ENCODE results near the gene XK. TPM values are rescaled to one million over a fixed set of nuclear protein-coding genes. Genes with fewer than 3 reads are reported as not detected.
"Not testable (repeated sequence)": the region's sequence is repeated elsewhere in the genome, so short reads cannot be mapped to it uniquely, and the experiment has no call there.

XK gene
- total RNA-seq, 4 donors from 2014 or later, result 36.3 to 54.3 (median 39.9) TPM

GRCh38 chrX:37763400-37763799 lies 77.8 kb downstream of the XK start:
- no peaks in the 10 kb centered on the region for H3K36me3 ChIP-seq
- in situ Hi-C loops (cut with MboI; ENCODE audit: low pct_ligation_motif_present in 1 of 4, low pct_unique_long_range_greater_than_20kb in 1 of 4, low sequenced_read_pairs in 3 of 4) (no loop called here), intact Hi-C loops (cut with DNase I; ENCODE audit: low total_unique reads) (loop anchor here (10.0 kb wide), 1 partner anchor 61 kb away; no protein-coding TSS in a partner anchor)
- no peaks in the 10 kb centered on the region for H3K9me3 ChIP-seq
- no peaks in the 10 kb centered on the region for H3K27me3 ChIP-seq
- no peaks in the 10 kb centered on the region for H3K4me1 ChIP-seq
- TF ChIP-seq POLR2AphosphoS5 (IDR thresholded peaks at IDR 0.05) (no peak), EP300 (IDR thresholded peaks at IDR 0.05; ENCODE audit: low read depth) (no peak), CTCF (IDR thresholded peaks at IDR 0.05) (no peak), POLR2A (IDR thresholded peaks at IDR 0.05) (no peak)
- no peak overlapping the region for H3K4me3 ChIP-seq
- no peak overlapping the region for H3K27ac ChIP-seq
- no peak for DNase-seq

GRCh38 chrX:37765507-37765906 lies 79.9 kb downstream of the XK start:
- TF ChIP-seq EP300 (IDR thresholded peaks at IDR 0.05; ENCODE audit: low read depth) (no peak), POLR2A (IDR thresholded peaks at IDR 0.05) (no peak), CTCF (IDR thresholded peaks at IDR 0.05) (no peak), POLR2AphosphoS5 (IDR thresholded peaks at IDR 0.05) (no peak)
- H3K4me1 ChIP-seq, result no peaks in the 10 kb centered on the region
- intact Hi-C loops (cut with DNase I; ENCODE audit: low total_unique reads), result loop anchor here (10.0 kb wide), 1 partner anchor 59 kb away; no protein-coding TSS in a partner anchor

GRCh38 chrX:37767430-37767829 lies 81.8 kb downstream of the XK start:
- H3K36me3 ChIP-seq, result no peaks in the 10 kb centered on the region
- no peak overlapping the region for H3K27ac ChIP-seq
- H3K4me1 ChIP-seq, result no peaks in the 10 kb centered on the region
- 31% methylated on average over 1 of the region's 1 CpG; no CpG with 5 or more reads in 1 of the 2 donors for WGBS, 2 donors (ENCODE audit: low coverage in 1 of 2)
- no peak overlapping the region for H3K4me3 ChIP-seq
- in situ Hi-C loops (cut with MboI; ENCODE audit: low pct_ligation_motif_present in 1 of 4, low pct_unique_long_range_greater_than_20kb in 1 of 4, low sequenced_read_pairs in 3 of 4), result no loop called here
- no peaks in the 10 kb centered on the region for H3K27me3 ChIP-seq
- no peak for DNase-seq
- no peaks in the 10 kb centered on the region for H3K9me3 ChIP-seq
- intact Hi-C loops (cut with DNase I; ENCODE audit: low total_unique reads), result loop anchor here (10.0 kb wide), 1 partner anchor 57 kb away; no protein-coding TSS in a partner anchor
- no peak for TF ChIP-seq POLR2AphosphoS5 (IDR thresholded peaks at IDR 0.05)
- no peak for TF ChIP-seq EP300 (IDR thresholded peaks at IDR 0.05; ENCODE audit: low read depth)
- TF ChIP-seq POLR2A (IDR thresholded peaks at IDR 0.05), result no peak
- no peak for TF ChIP-seq CTCF (IDR thresholded peaks at IDR 0.05)

More at GRCh38 chrX:37765507-37765906, 79.9 kb downstream of the XK start:
- Histone ChIP-seq H3K27ac (no peak overlapping the region), H3K36me3 (no peaks in the 10 kb centered on the region), H3K4me3 (no peak overlapping the region), H3K9me3 (no peaks in the 10 kb centered on the region), H3K27me3 (no peaks in the 10 kb centered on the region)
- no peak for DNase-seq
- in situ Hi-C loops (cut with MboI; ENCODE audit: low pct_ligation_motif_present in 1 of 4, low pct_unique_long_range_greater_than_20kb in 1 of 4, low sequenced_read_pairs in 3 of 4), result no loop called here

GRCh38 chrX:37768866-37769265 lies 83.3 kb downstream of the XK start:
- H3K9me3 ChIP-seq; DNase-seq; H3K27ac ChIP-seq; H3K27me3 ChIP-seq; H3K36me3 ChIP-seq; H3K4me3 ChIP-seq; in situ Hi-C loops (cut with MboI; ENCODE audit: low pct_ligation_motif_present in 1 of 4, low pct_unique_long_range_greater_than_20kb in 1 of 4, low sequenced_read_pairs in 3 of 4); H3K4me1 ChIP-seq: not testable (repeated sequence)
- intact Hi-C loops (cut with DNase I; ENCODE audit: low total_unique reads), result loop anchor here (10.0 kb wide), 1 partner anchor 56 kb away; no protein-coding TSS in a partner anchor
- WGBS, 2 donors (ENCODE audit: low coverage in 1 of 2), result 97% methylated on average over 9 of the region's 9 CpGs; no CpG with 5 or more reads in 1 of the 2 donors

GRCh38 chrX:37776283-37776986 lies 90.8 kb downstream of the XK start:
- no peak for DNase-seq
- no peak for TF ChIP-seq POLR2AphosphoS5 (IDR thresholded peaks at IDR 0.05)
- TF ChIP-seq CTCF (IDR thresholded peaks at IDR 0.05), result no peak
- no peak for TF ChIP-seq POLR2A (IDR thresholded peaks at IDR 0.05)
- TF ChIP-seq EP300 (IDR thresholded peaks at IDR 0.05; ENCODE audit: low read depth), result no peak
- H3K4me1 ChIP-seq, result no peaks in the 10 kb centered on the region
- H3K27me3 ChIP-seq, result no peaks in the 10 kb centered on the region
- no peak overlapping the region for H3K4me3 ChIP-seq
- no peaks in the 10 kb centered on the region for H3K36me3 ChIP-seq
- in situ Hi-C loops (cut with MboI; ENCODE audit: low pct_ligation_motif_present in 1 of 4, low pct_unique_long_range_greater_than_20kb in 1 of 4, low sequenced_read_pairs in 3 of 4) (no loop called here), intact Hi-C loops (cut with DNase I; ENCODE audit: low total_unique reads) (no loop called here)
- H3K27ac ChIP-seq, result no peak overlapping the region
- H3K9me3 ChIP-seq, result no peaks in the 10 kb centered on the region
